GM21528 (cell line): ENCODE measurements around the gene WSB2.

Experiments
- ATAC-seq: cut with Tn5 transposase; IDR thresholded peaks from one replicate; pipeline ENCODE4 v1.9.1; 2021; ENCODE audit warnings: mild to moderate bottlenecking, moderate library complexity; ENCODE audit not compliant: unreplicated experiment, low FRiP score

The WSB2 gene

DNA sequence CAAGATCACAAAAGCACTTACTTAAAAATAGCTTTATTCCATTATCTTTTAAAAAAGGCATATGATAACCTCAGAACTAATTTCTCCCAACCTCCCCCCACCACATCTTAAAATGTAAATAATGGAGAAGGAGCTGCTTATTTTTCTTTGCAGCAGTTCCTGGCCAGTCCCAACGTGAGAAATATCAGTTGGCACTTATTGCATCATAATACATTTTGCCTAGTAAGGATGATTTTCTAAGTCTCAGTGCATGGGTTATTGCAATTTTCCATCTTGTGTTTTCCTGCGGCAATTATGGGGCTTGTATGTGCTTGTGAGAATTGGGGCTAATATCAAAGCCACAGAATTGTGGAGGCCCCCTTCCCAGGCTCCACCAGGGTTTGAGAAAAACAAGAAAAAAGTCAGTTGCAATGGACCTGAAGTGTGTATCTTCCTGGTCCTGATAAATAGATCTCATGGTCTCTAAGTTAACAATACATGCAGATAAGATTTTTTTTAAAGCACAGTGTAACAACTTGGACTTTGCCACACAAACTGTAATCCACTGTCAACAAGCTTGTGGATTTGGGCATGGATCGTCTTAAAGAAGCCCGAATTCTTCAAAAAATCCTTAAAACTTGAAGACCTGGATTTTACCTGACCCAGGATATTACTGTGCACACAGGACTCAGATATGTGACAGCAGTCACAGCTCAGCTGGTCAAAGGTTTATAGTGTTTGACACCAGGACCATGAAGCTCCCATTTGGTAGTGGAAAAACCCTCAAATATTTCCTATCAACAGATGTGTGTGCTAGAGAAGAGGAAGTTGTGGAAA lies 2.8 kb upstream of the WSB2 start:
- no peak for ATAC-seq

DNA sequence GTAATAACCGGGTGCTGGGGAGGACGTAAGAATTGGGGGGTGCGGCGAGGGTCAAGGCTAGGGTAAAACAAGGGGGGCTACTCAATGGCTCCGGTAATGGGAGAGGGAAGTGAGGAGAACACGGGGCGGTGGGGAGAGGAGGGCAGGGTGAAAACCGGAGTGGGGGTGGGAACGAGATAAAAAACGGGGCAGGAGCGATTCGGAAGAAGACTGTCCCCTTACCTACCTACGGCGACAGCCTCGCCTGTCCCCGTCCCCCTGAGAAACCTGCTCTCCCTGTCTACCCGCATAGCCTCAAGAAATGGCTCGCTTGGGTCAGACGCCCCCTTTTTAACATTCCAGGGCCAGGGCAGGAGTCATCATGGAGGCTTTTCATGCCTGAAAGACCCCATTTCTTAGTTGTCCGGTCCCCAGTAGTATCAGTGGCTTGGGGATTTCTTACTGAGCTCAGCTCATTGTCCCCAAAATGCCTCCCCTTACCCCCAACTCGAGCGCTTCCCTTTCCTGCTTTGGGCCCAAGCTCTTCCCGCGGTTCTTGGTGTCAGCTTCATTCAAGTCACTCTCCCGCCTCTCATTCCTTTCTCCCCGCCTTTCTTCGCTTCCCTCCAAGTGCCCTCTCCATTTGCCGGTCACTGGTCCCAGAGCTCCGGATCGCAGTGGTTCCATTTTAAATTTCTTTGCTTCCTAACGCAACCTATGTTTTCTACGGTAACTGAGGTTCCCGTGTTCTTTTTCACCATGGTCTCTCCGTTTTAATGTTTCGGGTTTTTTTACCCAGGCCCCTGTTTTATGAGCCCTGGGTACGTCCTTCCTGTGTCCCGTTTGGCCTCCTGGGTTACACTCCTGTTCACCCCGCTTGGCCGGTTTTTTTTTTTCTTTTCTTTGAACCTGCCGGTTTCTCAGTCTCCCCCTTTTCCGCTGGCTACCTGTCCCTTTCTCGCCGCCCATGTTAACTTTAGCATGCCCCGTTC lies 1.2 kb upstream of the WSB2 start:
- ATAC-seq, result no peak

DNA sequence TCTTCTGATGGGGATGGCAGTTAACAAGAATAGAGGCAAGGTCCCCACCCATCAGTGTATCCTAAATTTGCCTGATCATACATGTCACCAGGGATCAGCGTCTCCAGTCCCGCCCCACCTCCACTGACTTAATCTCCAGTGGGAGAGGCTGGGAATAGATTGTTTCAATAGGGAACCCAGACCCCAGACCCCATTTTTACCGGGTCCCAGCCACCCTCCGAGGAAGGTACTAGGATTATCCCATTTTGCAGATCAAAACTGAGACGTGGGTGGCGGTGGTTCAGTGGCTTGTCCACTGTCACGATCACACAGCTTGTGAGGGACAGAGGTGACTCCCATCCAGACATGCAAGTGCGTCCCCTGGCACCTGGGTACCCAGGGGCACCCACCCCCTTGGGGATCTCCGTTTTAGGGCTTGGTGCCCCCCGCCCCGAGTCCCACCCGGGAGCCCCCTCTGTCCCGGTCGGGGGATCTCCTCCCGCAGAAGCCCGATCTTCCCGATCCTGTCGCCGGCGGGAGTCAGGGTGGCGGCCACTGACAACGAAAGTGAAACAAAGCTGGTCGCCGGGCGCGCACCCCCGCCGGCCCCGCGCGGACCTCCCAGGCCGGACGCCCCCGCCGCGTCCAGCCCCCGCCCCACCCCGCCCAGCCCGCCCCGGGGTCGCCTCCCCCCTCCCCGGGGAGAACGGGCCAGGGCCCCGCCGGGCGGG lies 523 bp downstream of the WSB2 start:
- ATAC-seq, result peak; percentile 44

DNA sequence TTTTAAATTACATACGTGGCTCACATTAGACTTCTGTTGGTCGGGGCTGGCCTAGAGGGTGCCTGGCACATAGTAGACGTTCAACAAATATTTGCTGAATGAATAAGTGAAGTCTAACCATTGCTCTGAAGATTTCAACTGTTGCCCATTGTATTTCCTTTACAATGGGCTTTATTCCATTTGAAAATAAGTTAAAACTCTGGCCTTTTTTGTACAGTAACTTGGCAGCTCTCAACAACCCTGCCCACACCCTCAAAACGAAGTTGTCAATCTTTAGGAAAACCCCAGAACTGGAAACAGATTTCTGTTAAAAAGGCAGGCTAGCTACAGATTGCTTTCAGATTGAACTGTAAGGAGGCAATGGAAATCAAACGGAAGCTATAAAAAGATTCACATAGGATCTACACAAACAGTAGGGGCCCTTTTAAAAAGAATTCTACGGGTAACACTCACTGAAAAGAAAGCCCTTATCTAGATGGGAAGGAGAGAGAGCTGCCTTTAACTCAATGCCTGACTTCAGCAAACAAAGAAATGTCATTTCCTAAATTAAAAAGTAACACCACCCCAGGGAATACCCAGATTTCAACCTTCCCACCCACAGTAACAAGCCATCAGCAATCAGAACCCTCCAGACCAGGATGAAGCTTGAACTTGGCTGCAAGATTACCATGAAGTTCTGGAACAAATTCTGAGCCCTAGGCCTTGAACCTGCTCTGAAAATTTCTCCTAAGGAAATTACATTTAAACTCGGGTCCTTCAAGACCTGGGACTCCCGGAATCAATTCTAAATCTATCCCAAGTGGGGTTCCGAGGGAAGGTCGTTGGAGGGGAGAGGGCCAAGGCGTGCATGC lies 1.4 kb downstream of the WSB2 start:
- no peak for ATAC-seq

DNA sequence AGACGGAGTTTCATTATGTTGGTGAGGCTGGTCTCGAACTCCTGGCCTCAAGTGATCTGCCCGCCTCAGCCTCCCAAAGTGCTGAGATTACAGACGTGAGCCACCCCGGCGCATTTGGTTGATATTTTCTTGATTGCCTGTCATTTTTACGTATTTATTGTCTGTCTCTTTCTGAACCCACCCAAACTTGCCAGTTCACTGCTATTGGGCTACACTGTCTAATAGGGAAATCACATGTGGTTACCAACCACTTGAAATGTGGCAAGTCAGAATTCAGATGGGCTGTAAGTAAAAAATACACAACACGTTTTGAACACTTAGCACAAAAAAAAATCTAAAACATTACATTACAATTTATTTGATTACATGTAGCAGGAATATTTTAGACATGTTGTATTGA lies 2.1 kb downstream of the WSB2 start:
- ATAC-seq, result no peak

DNA sequence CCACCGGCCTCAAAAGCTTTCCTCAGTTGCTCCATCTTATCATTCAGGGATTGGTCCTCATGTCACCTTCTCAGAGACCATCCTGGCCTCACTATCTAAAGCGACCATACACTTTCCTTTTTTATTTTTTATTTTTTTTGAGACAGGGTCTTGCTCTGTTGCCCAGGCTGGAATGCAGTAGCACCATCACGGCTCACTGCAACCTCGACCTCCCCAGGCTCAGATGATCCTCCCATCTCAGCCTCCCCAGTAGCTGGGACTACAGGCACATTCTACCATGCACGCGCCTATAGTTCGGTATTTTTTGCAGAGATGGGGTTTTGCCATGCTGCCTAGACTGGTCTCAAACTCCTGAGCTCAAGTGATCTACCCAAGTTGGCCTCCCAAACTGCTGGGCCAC lies 2.8 kb downstream of the WSB2 start:
- no peak for ATAC-seq

DNA sequence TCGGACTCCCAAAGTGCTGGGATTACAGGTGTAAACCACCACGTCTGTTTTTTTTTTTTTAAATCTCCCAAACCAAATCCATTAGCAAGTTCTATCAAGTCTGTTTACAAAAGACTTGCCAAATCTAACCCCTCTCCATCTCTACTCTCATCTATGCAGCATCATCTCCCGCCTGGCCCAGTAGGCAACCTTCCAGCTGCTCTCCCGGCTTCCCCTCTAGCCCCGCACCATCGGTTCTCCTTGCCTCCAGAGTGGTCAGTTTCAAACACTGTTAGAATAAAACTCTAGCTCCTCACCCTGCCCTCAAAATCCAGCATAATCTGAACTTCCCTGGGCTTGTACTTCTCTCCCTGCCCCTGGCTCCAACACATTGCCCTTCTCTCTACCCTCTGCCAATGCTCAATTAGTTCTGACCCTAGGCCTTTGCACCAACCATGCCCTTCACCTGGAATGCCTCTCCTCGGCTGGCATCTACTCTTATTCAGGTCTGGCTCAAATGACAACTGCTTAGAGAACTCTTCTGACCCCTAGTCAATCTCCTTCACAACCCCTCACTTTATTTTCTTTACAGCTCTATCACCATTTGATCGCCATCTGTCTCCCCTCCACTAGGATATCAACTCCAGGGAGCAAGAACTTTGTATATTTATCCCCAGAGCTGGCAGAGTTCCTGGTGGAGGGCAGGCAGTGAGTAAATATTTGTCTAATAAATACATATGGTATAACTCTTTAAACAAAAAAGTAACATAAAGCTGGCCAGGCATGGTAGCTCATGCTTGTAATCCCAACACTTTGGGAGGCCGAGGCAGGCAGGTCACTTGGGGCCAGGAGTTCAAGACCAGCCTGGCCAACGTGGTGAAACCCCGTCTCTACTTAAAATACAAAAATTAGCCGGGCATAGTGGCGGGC lies 4.9 kb downstream of the WSB2 start:
- no peak for ATAC-seq

DNA sequence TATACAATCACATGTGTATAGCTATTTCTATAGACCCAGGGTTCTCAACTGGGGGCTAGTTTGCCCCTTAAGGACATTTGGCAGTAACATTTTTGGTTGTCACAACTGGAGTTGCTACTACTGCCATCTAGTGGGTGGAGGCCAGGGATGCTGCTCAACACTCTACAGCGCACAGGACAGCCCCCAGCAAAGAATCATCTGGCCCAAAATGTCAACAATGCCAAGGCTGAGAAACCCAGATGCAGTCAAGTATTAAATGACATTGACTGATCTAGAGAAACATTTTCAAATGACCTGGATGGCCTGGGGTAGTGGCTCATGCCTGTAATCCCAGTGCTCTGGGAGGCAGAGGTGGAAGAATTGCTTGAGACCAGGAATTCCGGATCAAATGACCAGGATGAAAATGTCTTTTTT lies 5.8 kb downstream of the WSB2 start:
- ATAC-seq, result peak; percentile 55

DNA sequence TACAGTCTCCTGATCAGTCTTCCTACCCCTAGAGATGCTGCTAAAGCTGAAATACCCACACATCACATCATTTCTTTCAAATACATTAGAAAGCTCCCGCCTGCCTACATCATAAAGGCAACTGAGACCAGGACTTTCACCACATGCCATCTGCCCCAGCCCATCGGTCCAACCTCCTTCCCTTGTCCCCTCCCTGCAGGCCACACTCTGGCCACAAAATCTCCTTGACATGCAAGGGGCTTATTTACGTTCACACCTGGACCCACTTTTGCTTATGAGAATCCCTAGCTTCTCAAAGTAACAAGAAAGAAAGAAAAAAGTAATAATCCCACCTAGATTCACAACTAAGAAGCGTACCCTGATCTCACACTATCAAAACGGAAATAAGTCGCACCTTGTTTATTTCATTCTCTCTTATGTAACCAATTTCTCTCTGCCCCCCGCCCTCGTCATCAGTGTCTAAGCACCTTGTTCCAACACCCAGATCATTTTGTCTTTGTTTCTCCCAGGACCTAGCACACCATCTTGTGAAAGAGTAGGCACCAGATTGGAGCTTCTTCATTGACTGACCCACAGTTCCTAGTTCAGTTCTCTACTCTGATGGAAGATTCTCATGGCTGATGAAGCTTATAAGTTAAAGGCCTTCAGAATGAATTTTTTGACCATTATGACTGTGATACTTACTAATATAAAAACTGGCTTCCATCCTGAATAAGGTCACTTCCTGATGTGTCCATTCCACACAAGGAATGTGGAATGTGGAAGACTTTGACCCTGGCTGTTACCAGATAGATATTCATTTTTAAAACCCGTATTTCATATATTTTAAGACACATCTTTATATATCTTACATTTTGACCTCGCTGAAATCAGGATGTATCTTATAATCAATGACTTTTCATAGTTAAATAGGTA lies 7.7 kb downstream of the WSB2 start:
- ATAC-seq, result no peak

DNA sequence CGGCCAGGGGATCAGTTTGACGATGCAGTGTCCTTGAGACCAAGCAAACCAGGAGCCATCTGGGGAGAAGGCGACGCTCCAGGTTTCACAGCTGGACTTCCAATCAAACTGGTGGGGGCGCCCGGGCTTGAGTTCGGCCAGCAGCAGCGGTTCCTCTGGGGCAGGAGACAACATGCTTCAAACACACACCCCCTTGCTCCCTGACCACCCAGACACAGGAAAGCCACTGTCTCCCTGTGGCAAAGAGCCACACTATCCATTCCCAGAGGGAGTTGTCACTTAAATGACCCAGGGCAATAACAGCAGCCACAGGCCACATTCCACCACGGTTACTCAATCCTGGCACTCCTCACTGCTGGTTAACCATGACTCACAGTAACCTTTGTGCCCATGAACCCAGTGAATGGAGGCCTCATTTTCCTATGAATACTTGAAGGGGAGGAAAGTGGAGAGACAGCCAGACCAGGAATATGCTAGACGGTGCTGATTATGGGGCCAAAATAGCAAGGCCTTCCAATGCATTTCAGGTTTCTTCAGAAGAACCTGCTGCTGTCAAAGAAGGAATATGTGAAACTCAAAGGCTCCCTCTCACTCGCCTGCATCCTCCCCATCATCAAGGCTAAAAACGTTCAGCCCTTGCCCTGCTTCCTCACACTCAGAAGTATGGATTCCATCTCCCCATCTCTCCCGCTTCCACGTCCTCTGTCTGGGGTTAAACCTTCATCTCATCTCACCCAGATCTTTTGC lies 8.5 kb downstream of the WSB2 start:
- no peak for ATAC-seq

DNA sequence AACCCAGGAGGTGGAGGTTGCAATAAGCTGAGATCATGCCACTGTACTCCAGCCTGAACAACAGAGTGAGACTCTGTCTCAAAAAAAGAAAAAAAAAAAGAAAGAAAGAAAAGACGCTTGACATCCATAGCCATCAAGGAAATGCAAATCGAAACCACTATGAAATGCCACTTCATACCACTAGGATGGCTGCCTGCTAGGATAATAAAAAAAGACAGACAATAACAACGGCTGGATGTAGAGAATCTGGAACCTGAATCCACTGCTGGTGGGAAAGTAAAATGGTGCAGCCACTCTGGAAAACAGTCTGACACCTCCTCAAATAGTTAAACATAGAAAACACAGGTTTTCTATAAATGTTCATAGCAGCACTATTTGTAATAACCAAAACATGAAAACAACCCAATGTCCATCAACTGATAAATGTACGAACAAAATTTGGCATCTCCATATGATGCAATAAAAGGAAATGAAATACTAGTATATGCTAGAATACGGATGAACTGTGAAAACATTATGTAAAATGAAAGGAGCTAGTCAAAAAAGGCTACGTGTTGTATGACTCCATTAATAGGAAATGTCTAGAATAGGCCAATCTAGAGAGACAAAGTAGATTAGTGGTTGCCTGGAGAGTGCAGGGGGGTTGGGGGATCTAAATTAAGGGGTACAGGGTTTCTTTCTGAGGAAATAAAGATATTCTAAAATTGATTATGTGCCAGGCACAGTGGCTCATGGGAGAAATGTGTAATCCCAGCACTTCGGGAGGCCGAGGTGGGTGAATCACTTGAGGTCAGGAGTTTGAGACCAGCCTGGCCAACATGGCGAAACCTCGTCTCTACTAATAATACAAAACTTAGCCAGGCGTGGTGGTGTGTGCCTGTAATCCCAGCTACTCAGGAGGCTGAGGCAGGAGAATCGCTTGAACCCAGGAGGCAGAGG lies 9.7 kb downstream of the WSB2 start:
- no peak for ATAC-seq

DNA sequence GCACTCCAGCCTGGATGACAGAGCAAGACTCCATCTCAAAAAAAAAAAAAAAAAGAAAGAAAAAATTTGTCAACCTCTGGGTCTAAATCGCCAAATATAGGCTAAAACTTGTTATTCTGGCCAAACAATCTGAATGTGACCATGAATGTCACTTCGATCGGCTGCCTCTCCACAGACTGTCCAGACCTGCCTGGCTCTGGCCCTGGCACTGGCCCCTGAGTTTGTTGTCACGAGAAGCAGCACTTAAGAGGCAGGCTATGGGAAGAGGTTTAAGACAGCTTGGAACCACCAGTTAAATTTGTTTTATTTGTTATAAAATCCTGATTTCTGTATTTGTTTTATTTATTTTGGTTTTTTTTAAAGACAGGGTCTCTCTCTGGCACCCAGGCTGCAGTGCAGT lies 14.5 kb downstream of the WSB2 start:
- no peak for ATAC-seq

DNA sequence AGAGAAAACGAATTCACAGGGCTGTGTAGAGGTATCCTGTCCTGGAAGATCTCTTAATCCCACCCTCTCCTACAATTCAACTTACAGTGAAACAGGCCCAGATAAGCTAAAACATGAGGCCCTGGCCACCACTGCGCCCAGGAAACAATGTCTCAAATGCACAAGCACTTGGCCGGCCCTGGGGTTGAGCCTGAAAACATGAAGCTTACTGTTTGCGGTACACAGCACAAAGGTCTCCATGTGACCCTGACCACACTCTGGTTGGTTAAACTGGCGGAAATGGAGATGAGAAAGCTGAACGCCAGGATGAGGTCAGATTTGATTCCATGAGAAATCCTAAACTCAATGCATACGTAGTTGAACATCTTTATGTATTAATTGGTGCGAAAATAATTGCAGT lies 16.4 kb downstream of the WSB2 start:
- ATAC-seq, result no peak

DNA sequence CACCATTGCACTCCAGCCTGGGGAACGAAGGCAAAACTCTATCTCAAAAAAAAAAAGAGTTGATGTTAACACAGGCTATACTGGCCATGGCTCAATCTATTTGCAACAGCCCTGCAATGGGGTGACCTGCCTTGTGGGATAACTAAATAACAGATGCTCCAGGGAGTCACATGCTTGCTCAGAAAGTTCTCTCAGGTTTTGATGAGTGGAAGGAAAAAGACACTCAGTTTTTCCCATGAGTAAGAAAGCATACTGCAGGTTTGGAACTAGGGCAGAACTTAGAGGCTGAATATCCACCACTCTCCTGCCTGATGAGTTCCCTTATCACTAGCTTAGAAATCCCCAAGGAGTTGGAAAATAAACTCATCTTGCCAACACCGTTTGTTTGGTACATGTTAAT lies 16.9 kb downstream of the WSB2 start:
- no peak for ATAC-seq

DNA sequence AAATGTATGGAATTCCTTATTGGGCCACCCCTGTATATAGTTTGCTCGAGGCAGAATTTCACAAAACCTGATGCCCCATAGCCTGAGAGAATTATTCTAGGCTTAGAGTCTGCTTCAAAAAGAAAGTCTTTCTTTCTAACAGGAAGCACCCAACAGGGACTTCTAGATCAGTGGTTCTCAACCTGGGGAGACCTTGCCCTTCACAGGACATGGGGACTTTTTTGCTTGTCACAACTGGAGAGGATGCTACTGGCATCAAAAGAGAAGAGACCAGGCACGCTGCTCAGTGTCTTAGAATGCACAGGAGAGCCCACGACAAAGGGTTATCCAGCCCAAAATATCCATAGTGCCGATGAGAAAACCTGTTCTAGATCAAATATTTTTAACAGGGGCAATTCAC lies 18.9 kb downstream of the WSB2 start:
- ATAC-seq, result no peak

DNA sequence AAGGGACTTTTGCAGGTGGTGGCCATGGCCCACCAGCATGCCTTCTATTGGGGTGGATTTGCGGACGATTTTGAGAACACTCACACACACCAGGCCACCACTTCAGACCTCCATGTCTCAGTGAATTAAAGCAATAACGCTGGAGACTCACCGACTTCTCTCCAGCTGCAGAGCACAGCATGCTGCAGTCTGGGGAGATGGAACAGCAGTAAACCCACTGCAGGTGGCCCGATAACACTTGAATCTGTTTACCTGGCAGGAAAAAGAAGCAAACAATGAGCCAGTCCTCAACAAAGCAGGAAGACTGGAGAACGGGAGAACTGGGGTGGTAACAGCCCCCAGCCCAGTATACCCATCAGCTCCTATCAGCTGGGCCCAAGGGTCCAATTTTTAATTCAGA lies 22.8 kb downstream of the WSB2 start:
- no peak for ATAC-seq
